Calu3 (cell line): Measurements from ENCODE around the gene HDHD3. TPM values are rescaled to one million over a fixed set of nuclear protein-coding genes. Genes with fewer than 3 reads are reported as not detected.

Experiments used
- BruUV-seq: library from RNA; stranded (reverse); fragments of 400-500 nt; replicated peaks from 2 replicates; lab custom pipeline; 2021; lab: Mats Ljungman, UMichigan
- CTCF ChIA-PET: fragments of 300-600 bp; sonication (Branson Sonifier 250); formaldehyde crosslinking; loops from one replicate; lab custom pipeline; 2022; ENCODE audit warnings: antibody characterized with exemption; lab: Charles Lee
- DNase-seq: peaks from one replicate; pipeline ENCODE4 v3.0.0; 2022
- H3K27ac Mint-ChIP-seq: one replicate; pipeline ENCODE4 v1.8.0; 2022; ENCODE audit warnings: mixed read lengths; ENCODE audit not compliant: unreplicated experiment
- H3K27me3 Mint-ChIP-seq: one replicate; pipeline ENCODE4 v1.8.0; 2022; ENCODE audit warnings: mixed read lengths; ENCODE audit not compliant: unreplicated experiment
- H3K36me3 Mint-ChIP-seq: one replicate; pipeline ENCODE4 v1.8.0; 2022; ENCODE audit warnings: mild to moderate bottlenecking, moderate library complexity, mixed read lengths; ENCODE audit not compliant: insufficient read depth, unreplicated experiment
- H3K4me1 Mint-ChIP-seq: one replicate; pipeline ENCODE4 v1.8.0; 2022; ENCODE audit warnings: mild to moderate bottlenecking, low read depth, mixed read lengths; ENCODE audit not compliant: unreplicated experiment
- H3K4me3 Mint-ChIP-seq: one replicate; pipeline ENCODE4 v1.8.0; 2022; ENCODE audit warnings: mild to moderate bottlenecking, low read depth, moderate library complexity, mixed read lengths; ENCODE audit not compliant: unreplicated experiment
- H3K9me3 Mint-ChIP-seq: one replicate; pipeline ENCODE4 v1.8.0; 2022; ENCODE audit warnings: low read depth, mixed read lengths; ENCODE audit not compliant: unreplicated experiment
- intact Hi-C: fragments of 100-400 bp; cut with micrococcal nuclease; formaldehyde crosslinking; loops from one replicate; pipeline ENCODE4 v1.10.0; 2022; ENCODE audit not compliant: unreplicated experiment
- total RNA-seq: library from RNA; stranded (reverse); gene quantifications from 2 replicates; pipeline ENCODE4 v1.2.3, GENCODE V29; 2022
- TF ChIP-seq, protein P1 (sequence below): fragments of 200-600 bp; IDR thresholded peaks from one replicate; pipeline ENCODE4 v1.8.0; 2022; ENCODE audit warnings: antibody characterized with exemption; ENCODE audit not compliant: unreplicated experiment

HDHD3 gene
- total RNA-seq, 1 experiment from 2014 or later: 30.8 TPM

DNA sequence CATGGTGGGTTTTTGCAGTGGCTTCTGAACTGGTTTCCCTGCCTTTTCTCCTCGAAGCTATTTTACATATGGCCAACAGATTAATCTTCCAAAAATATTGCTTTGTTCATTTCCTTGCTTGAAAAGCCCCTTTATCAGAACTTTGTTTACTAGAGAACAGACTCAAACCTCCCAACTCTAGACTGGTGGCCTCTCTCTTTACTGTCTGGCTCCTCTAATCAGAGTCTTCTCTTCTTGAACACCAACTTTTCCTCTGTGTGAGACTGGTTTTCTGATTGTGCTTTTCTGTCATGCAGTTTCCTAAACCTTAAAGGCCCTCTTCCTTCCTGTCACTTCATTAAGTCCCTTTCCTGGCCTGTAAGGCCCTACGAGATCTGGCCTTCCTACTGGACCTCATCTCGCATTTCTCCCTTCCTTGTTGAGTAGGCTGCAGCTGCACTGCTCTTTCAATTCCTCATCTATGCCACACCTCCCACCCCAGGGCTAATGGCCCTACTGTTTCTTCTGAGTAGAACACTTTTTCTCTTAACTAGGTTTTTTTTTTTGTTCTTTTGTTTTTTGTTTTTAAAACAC is 39.4 kb upstream of the HDHD3 start:
- Mint-ChIP-seq H3K9me3 (no peaks in the 10 kb centered on the region), H3K4me3 (no peak overlapping the region), H3K36me3 (peaks cover 3% of the 10 kb centered on the region), H3K27me3 (no peaks in the 10 kb centered on the region), H3K4me1 (no peaks in the 10 kb centered on the region), H3K27ac (no peak overlapping the region)
- intact Hi-C loops: no loop called here
- DNase-seq: no peak
- no TSS peak for BruUV-seq
- CTCF ChIA-PET: interaction anchor here (1.0 kb wide), 1 partner anchor 11 kb away, joined by 3 read pairs; no protein-coding TSS in a partner anchor
- TF ChIP-seq, protein P1, sequence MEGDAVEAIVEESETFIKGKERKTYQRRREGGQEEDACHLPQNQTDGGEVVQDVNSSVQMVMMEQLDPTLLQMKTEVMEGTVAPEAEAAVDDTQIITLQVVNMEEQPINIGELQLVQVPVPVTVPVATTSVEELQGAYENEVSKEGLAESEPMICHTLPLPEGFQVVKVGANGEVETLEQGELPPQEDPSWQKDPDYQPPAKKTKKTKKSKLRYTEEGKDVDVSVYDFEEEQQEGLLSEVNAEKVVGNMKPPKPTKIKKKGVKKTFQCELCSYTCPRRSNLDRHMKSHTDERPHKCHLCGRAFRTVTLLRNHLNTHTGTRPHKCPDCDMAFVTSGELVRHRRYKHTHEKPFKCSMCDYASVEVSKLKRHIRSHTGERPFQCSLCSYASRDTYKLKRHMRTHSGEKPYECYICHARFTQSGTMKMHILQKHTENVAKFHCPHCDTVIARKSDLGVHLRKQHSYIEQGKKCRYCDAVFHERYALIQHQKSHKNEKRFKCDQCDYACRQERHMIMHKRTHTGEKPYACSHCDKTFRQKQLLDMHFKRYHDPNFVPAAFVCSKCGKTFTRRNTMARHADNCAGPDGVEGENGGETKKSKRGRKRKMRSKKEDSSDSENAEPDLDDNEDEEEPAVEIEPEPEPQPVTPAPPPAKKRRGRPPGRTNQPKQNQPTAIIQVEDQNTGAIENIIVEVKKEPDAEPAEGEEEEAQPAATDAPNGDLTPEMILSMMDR: no peak

DNA sequence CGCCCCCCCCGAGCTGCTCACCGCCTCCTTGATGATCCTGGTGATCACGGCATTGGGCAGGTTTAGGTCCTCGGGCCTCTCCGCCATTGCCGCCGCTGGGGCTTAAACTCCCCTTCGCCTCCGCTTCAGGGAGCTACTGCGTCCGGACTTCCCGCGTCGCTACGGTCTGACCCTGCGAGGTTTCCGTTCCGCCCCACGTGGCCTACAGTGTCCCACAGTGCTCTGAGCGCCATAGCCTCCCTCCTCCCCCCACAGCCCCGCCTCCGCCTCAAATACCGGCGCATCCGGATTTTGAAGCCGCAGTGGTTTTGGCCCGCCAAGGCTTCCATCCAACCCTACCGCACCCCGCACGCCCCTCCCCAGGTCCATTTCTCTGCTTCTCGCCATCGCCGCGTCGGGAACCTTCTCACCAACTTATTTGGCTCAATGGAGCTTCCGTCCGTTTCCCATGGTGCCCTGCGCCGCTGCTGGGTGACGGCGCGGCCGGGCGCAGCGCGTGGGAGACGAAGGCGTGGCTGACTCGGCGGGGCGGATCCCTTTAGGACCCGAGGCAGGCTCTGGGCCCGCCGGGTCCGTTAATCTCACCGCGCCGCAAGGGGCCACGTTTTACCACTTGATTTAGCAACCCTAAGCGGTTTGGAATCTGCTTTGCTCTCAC is 33.5 kb upstream of the HDHD3 start, which contains the start of the genes C9orf43 and POLE3:
C9orf43 (plus strand) TSS at position 541 of the 658 bp plus-strand sequence. CDS start 2,747 bp downstream, outside the sequence.
POLE3 (minus strand) TSS at position 469 of the 658 bp plus-strand sequence; CDS start at position 87, 382 bp downstream.
- Mint-ChIP-seq H3K9me3 (no peaks in the 10 kb centered on the region), H3K27ac (peak within 1 kb of the TSS; percentile 97), H3K4me3 (peak within 1 kb of the TSS; percentile 95), H3K36me3 (peaks cover 31% of the 10 kb centered on the region), H3K4me1 (peaks cover 9% of the 10 kb centered on the region), H3K27me3 (no peaks in the 10 kb centered on the region)
- DNase-seq: peak; percentile 89
- CTCF ChIA-PET: interaction anchor here (0.7 to 1.3 kb wide), 5 partner anchors 9 to 248 kb away, joined by 3 to 8 read pairs (median 3); partner anchors contain the start of gene ALAD
- intact Hi-C loops: no loop called here
- BruUV-seq: no TSS peak
- TF ChIP-seq, protein P1: no peak

DNA sequence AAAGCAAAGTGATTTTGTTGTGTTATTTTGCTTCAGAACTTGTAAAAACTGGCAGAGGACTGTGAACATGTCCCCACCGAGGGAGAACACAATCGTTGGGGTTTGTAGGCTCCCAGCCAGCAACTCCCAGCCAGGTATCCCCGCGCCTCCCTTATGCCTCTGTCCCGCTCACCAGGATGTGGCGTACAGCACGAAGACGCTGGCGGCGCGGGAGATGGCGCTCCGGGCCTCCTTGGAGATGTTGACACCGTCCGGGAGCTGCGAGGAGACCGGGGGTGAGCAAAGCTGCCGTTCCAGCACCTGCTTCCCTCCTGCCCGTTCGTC is 33.1 kb upstream of the HDHD3 start:
- Mint-ChIP-seq H3K36me3 (peaks cover 31% of the 10 kb centered on the region), H3K4me1 (peaks cover 9% of the 10 kb centered on the region), H3K27ac (peak overlapping the region; percentile 97), H3K27me3 (no peaks in the 10 kb centered on the region), H3K9me3 (no peaks in the 10 kb centered on the region), H3K4me3 (peak overlapping the region; percentile 95)
- BruUV-seq: no TSS peak
- no peak for DNase-seq
- CTCF ChIA-PET: interaction anchor here (0.7 to 1.3 kb wide), 4 partner anchors 9 to 248 kb away, joined by 3 to 8 read pairs (median 3); partner anchors contain the start of gene ALAD
- TF ChIP-seq, protein P1: no peak
- intact Hi-C loops: no loop called here

DNA sequence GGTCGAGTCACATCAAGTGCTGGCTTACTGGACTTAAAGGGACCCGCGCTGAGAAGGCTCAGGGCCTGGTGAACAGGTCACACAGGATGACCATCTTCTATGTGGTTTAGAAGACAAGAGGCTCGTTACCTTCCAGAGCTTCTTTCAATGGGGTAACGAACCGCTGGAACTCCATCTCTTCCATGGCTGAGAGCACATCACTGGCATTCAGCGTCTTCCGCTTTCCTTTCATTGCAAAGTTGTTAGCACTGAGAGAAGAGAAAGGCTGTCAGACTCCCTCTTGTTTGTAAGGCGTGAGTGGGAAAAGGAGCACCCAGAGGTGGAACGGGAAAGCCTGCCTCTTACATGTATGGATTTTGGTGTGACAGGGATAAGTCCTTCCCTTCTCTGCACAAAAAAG is 32.7 kb upstream of the HDHD3 start:
- BruUV-seq: TSS peak; percentile 66

More for the DNA sequence above, 32.7 kb upstream of the HDHD3 start:
- CTCF ChIA-PET: interaction anchor here (1.0 to 1.3 kb wide), 3 partner anchors 9 to 248 kb away, joined by 3 to 8 read pairs (median 3); partner anchors contain the start of gene ALAD
- Mint-ChIP-seq H3K36me3 (peaks cover 31% of the 10 kb centered on the region), H3K4me3 (peak overlapping the region; percentile 95), H3K9me3 (no peaks in the 10 kb centered on the region), H3K27ac (no peak overlapping the region), H3K4me1 (peaks cover 9% of the 10 kb centered on the region), H3K27me3 (no peaks in the 10 kb centered on the region)
- TF ChIP-seq, protein P1: no peak
- no peak for DNase-seq
- intact Hi-C loops: no loop called here
